ENCODE measurements around the gene SCAANT1.

DNA sequence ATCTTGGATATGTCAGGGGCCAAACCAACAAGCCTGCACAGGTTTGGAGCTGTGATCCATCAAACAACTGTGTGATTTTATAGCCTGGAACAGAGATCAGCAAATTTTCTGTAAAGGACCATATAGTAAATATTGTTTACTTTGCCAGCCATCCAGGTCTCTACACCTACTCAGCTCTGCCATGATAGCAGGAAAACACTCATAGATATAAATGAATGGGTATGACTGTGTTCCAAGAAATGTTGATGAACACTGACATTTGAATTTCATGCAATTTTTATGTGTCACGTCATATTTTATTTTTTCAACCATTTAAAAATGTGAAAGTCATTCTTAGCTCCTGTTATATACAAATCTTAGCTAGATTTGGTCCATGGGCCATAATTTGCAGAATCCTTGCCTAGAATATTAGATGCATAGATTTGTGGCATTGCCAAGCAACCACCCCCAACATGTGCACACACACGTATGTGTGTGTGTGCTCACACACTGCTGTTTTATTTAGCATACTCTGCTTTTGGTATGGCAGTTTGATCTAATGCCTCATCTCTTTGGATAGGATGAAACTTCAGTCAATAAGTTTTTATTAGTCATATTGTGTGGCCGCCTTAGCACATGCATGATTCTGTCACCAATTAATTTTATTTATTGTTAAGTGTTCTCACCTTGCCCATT lies 42.1 kb downstream of the SCAANT1 start:
- TF ChIP-seq, protein P1, sequence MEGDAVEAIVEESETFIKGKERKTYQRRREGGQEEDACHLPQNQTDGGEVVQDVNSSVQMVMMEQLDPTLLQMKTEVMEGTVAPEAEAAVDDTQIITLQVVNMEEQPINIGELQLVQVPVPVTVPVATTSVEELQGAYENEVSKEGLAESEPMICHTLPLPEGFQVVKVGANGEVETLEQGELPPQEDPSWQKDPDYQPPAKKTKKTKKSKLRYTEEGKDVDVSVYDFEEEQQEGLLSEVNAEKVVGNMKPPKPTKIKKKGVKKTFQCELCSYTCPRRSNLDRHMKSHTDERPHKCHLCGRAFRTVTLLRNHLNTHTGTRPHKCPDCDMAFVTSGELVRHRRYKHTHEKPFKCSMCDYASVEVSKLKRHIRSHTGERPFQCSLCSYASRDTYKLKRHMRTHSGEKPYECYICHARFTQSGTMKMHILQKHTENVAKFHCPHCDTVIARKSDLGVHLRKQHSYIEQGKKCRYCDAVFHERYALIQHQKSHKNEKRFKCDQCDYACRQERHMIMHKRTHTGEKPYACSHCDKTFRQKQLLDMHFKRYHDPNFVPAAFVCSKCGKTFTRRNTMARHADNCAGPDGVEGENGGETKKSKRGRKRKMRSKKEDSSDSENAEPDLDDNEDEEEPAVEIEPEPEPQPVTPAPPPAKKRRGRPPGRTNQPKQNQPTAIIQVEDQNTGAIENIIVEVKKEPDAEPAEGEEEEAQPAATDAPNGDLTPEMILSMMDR (IDR thresholded peaks at IDR 0.05), result no peak
- TF ChIP-seq EP300 (IDR thresholded peaks at IDR 0.05), result no peak
- TF ChIP-seq POLR2A (IDR thresholded peaks at IDR 0.05), result no peak
